Mesenchymal stem cell (in vitro differentiated cells and primary cell): ENCODE data around the gene RIPK4.

Source experiments
- DNase-seq: peaks from one replicate; pipeline ENCODE4 v3.0.0-alpha.2; 2013
- H2AFZ ChIP-seq: one replicate; pipeline ENCODE4 v1.6.1; 2013; ENCODE audit warnings: low read depth, mild to moderate bottlenecking, control low read depth, inconsistent platforms, low read length, moderate library complexity
- H2AK5ac ChIP-seq: 2 replicates; pipeline ENCODE4 v1.6.1; 2013; ENCODE audit warnings: low read length, moderate library complexity, mild to moderate bottlenecking, inconsistent platforms; ENCODE audit not compliant: severe bottlenecking
- H2BK120ac ChIP-seq: one replicate; pipeline ENCODE4 v1.6.1; 2013; ENCODE audit warnings: low read depth, mild to moderate bottlenecking, inconsistent platforms, low read length, moderate library complexity
- H2BK12ac ChIP-seq, 2 experiments: one replicate each; pipeline ENCODE4 v1.6.1; 2013; ENCODE audit warnings: inconsistent platforms in 2 of 2, low read length in 2 of 2, mild to moderate bottlenecking in 2 of 2, moderate library complexity in 2 of 2, control low read depth in 1 of 2
- H2BK15ac ChIP-seq: one replicate; pipeline ENCODE4 v1.6.1; 2013; ENCODE audit warnings: mild to moderate bottlenecking, low read depth, inconsistent platforms; ENCODE audit not compliant: poor library complexity, severe bottlenecking
- H2BK5ac ChIP-seq: 2 replicates; pipeline ENCODE4 v1.6.1; 2013; ENCODE audit warnings: low read depth, mild to moderate bottlenecking, low read length, control low read depth, inconsistent platforms; ENCODE audit not compliant: poor library complexity, severe bottlenecking
- H3K14ac ChIP-seq, 2 experiments: one replicate each; pipeline ENCODE4 v1.6.1; 2013; ENCODE audit warnings: inconsistent platforms in 2 of 2, low read length in 2 of 2, control low read depth in 1 of 2, mild to moderate bottlenecking in 1 of 2, moderate library complexity in 1 of 2
- H3K18ac ChIP-seq, 2 experiments: one replicate each; pipeline ENCODE4 v1.6.1; 2013; ENCODE audit warnings: inconsistent platforms in 2 of 2, low read length in 2 of 2, control low read depth in 1 of 2, low read depth in 1 of 2, mild to moderate bottlenecking in 1 of 2
- H3K23ac ChIP-seq, 2 experiments: one replicate each; pipeline ENCODE4 v1.6.1; 2013; ENCODE audit warnings: inconsistent platforms in 2 of 2, low read length in 2 of 2, mild to moderate bottlenecking in 2 of 2, moderate library complexity in 2 of 2, control low read depth in 1 of 2
- H3K27ac ChIP-seq: 2 replicates; pipeline ENCODE4 v1.5.1; 2013; ENCODE audit warnings: mild to moderate bottlenecking, moderate library complexity, low read length, control low read depth, inconsistent platforms; ENCODE audit not compliant: poor library complexity, severe bottlenecking
- H3K27me3 ChIP-seq, 2 experiments: 2 replicates each; pipeline versions ENCODE4 v1.6.1 to v1.7.0; 2013; ENCODE audit warnings: low read length in 2 of 2, mild to moderate bottlenecking in 2 of 2, moderate library complexity in 2 of 2, control low read depth in 1 of 2, inconsistent platforms in 1 of 2; ENCODE audit not compliant: control insufficient read depth in 1 of 2, insufficient read depth in 1 of 2
- H3K36me3 ChIP-seq, 2 experiments: 2 replicates each; pipeline versions ENCODE4 v1.6.1 to v1.7.0; 2013; ENCODE audit warnings: low read length in 2 of 2, control low read depth in 1 of 2, inconsistent platforms in 1 of 2, low read depth in 1 of 2, mild to moderate bottlenecking in 1 of 2; ENCODE audit not compliant: insufficient read depth in 2 of 2, control insufficient read depth in 1 of 2
- H3K4ac ChIP-seq, 2 experiments: one replicate each; pipeline ENCODE4 v1.6.1; 2013; ENCODE audit warnings: inconsistent platforms in 2 of 2, low read length in 2 of 2, mild to moderate bottlenecking in 2 of 2, moderate library complexity in 2 of 2, control low read depth in 1 of 2, low read depth in 1 of 2
- H3K4me1 ChIP-seq: 2 replicates; pipeline ENCODE4 v1.6.1; 2013; ENCODE audit warnings: low read depth, low read length, control low read depth; ENCODE audit not compliant: control insufficient read depth, insufficient read depth
- H3K4me2 ChIP-seq: 2 replicates; pipeline ENCODE4 v1.6.1; 2013; ENCODE audit warnings: low read length, mild to moderate bottlenecking, inconsistent platforms; ENCODE audit not compliant: poor library complexity, severe bottlenecking
- H3K4me3 ChIP-seq, 2 experiments: 2 replicates each; pipeline versions ENCODE4 v1.5.1 to v1.7.0; 2013; ENCODE audit warnings: low read length in 2 of 2, mild to moderate bottlenecking in 2 of 2, control low read depth in 1 of 2, low read depth in 1 of 2; ENCODE audit not compliant: insufficient read depth in 1 of 2
- H3K79me1 ChIP-seq: replicated peaks from 2 replicates; pipeline ENCODE4 v1.6.1; 2013; ENCODE audit warnings: mild to moderate bottlenecking, control low read depth, low read length, inconsistent platforms; ENCODE audit not compliant: poor library complexity, severe bottlenecking
- H3K9ac ChIP-seq: 2 replicates; pipeline ENCODE4 v1.7.0; 2013; ENCODE audit warnings: mild to moderate bottlenecking, low read length, moderate library complexity
- H3K9me3 ChIP-seq: 2 replicates; pipeline ENCODE4 v1.7.0; 2013; ENCODE audit warnings: mild to moderate bottlenecking, low read length; ENCODE audit not compliant: control insufficient read depth
- H4K8ac ChIP-seq: one replicate; pipeline ENCODE4 v1.6.1; 2013; ENCODE audit warnings: inconsistent platforms, mild to moderate bottlenecking, low read length, moderate library complexity
- H4K91ac ChIP-seq: one replicate; pipeline ENCODE4 v1.6.1; 2013; ENCODE audit warnings: mild to moderate bottlenecking, low read length, inconsistent platforms
- WGBS: methylation state at CpG from one replicate; pipeline ENCODE4 v1.1.7; 2013; ENCODE audit warnings: mixed read lengths; 5-methylcytosine and 5-hydroxymethylcytosine counted together

The RIPK4 gene

DNA sequence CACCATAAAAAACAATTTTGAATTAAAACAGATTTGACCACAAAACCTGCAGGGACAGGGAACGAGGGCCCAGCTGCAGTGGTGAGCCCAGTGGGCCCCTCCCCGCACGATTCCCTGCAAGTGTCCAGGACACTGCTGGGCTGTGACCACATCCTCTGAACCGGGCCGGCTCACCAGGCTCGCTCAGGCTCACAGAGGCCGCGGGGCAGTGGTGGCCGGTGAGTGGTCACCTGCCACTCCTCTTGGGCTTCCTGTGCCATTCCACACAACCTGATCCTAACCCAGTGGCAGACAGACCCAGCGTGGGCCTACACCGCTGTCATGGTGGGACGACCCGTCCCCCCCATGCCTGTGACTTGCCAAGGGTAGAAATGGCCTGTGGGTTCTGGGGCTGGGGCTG is 36.5 kb upstream of the RIPK4 start:
- H2BK5ac ChIP-seq, result no peak overlapping the region
- H2AFZ ChIP-seq, result no peak overlapping the region
- H3K9ac ChIP-seq, result no peak overlapping the region
- no peaks in the 10 kb centered on the region for H3K27me3 ChIP-seq
- WGBS, result 91% methylated on average over 13 of the region's 13 CpGs
- H3K27ac ChIP-seq, result no peak overlapping the region
- no peak overlapping the region for H2BK15ac ChIP-seq
- H4K91ac ChIP-seq, result no peak overlapping the region
- H3K36me3 ChIP-seq, result peaks cover 43 to 45% of the 10 kb centered on the region in 2 experiments
- H3K4me3 ChIP-seq, result no peak overlapping the region
- peak overlapping the region; percentile 8 for H3K4me2 ChIP-seq
- H2BK120ac ChIP-seq, result no peak overlapping the region
- DNase-seq, result no peak
- H3K79me1 ChIP-seq, result peaks cover 6% of the 10 kb centered on the region
- no peak overlapping the region for H3K4ac ChIP-seq
- no peaks in the 10 kb centered on the region for H3K9me3 ChIP-seq
- no peak overlapping the region for H2BK12ac ChIP-seq
- peaks cover 8% of the 10 kb centered on the region for H3K4me1 ChIP-seq
- H2AK5ac ChIP-seq, result no peak overlapping the region
- H3K18ac ChIP-seq, result no peak overlapping the region
- H3K23ac ChIP-seq, result no peak overlapping the region
- no peak overlapping the region for H3K14ac ChIP-seq
- no peak overlapping the region for H4K8ac ChIP-seq

DNA sequence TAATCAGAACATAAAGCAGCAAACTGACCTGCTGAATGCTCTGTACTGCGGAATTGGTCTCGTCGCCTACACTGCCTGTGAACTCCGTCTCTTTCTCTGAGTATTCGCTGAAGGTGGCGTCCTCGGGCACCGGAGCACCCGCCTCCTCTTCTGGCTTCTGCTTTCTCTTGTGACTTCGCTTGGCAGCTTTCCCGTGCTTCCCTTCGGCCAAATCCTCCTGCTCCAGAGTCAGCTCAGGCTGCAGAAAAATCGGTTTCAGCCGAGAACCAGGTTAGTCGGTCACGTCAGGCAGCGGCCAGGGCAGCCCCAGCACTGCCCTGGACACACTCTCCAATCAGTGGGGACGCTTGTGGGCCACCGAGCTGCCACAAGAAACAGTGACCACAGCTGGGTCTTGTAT is 35.8 kb upstream of the RIPK4 start:
- peaks cover 6% of the 10 kb centered on the region for H3K79me1 ChIP-seq
- DNase-seq, result no peak
- H2BK12ac ChIP-seq, result no peak overlapping the region
- no peak overlapping the region for H3K27ac ChIP-seq
- no peak overlapping the region for H3K14ac ChIP-seq
- H3K18ac ChIP-seq, result no peak overlapping the region
- H3K23ac ChIP-seq, result no peak overlapping the region
- H2BK120ac ChIP-seq, result no peak overlapping the region
- H3K9ac ChIP-seq, result no peak overlapping the region
- no peak overlapping the region for H3K4ac ChIP-seq
- H4K91ac ChIP-seq, result no peak overlapping the region
- no peak overlapping the region for H2AFZ ChIP-seq
- WGBS, result 98% methylated on average over 19 of the region's 19 CpGs
- no peak overlapping the region for H3K4me3 ChIP-seq
- peaks cover 43 to 45% of the 10 kb centered on the region in 2 experiments for H3K36me3 ChIP-seq
- H3K27me3 ChIP-seq, result no peaks in the 10 kb centered on the region
- no peak overlapping the region for H3K4me2 ChIP-seq
- H3K9me3 ChIP-seq, result no peaks in the 10 kb centered on the region
- H4K8ac ChIP-seq, result no peak overlapping the region
- no peak overlapping the region for H2BK5ac ChIP-seq
- peaks cover 8% of the 10 kb centered on the region for H3K4me1 ChIP-seq
- H2BK15ac ChIP-seq, result no peak overlapping the region
- H2AK5ac ChIP-seq, result no peak overlapping the region

GRCh38 chr21:41802198-41802584 is 35.3 kb upstream of the RIPK4 start:
- Histone ChIP-seq H2BK12ac (no peak overlapping the region), H3K4me2 (no peak overlapping the region), H3K36me3 (peaks cover 39 to 44% of the 10 kb centered on the region in 2 experiments), H4K8ac (no peak overlapping the region), H2AFZ (no peak overlapping the region), H3K9ac (no peak overlapping the region), H2BK5ac (no peak overlapping the region), H3K4me3 (no peak overlapping the region), H3K79me1 (peaks cover 6% of the 10 kb centered on the region), H3K18ac (no peak overlapping the region), H2BK120ac (no peak overlapping the region), H3K27ac (no peak overlapping the region), H3K9me3 (no peaks in the 10 kb centered on the region), H3K4ac (no peak overlapping the region), H3K27me3 (no peaks in the 10 kb centered on the region), H2AK5ac (no peak overlapping the region), H4K91ac (no peak overlapping the region), H3K14ac (no peak overlapping the region), H2BK15ac (no peak overlapping the region), H3K23ac (no peak overlapping the region), H3K4me1 (peaks cover 8% of the 10 kb centered on the region)
- WGBS, result 98% methylated on average over 3 of the region's 5 CpGs
- DNase-seq, result no peak

DNA sequence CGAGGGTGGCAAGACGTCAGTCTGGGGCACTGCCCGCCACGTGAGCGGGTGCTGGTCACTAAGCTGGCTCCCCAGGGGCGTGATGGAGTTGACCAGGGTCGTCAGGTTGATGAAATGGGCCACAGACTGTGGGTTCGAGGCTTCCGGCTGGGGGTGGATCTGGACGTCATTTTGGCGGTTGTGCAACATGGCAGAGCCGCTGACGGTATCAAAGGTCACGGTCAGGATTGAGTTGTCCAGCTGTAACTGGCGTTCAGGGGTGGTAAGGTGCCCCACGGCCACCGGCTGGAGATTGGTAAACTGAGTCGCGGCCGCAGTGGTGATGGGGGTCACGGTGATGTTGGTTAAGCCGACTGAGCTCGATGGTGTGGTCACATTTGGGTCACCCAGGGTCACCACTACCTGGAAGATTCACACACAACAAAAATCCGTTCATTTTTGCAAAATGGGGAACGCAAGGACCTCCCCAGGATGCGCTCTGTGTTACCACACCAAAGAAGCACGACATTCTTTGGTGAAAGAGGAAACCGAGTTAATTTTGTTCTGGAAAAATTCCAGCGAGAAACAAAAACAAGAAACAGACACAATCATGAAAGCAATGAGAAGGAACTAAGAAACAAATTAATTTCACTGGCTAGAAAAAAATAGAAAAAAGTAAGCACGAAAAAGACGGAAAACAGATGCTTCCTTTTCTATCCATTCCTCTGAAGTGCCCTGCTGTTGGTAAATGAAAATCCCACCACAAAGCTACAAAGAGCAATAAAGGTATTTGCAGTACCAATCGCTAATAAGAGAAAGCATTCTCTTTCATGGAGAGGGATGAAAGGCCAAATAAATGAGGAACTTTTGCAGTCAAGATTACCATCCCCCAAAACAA is 34.7 kb upstream of the RIPK4 start:
- no peak overlapping the region for H2BK15ac ChIP-seq
- H3K23ac ChIP-seq, result no peak overlapping the region
- H4K8ac ChIP-seq, result no peak overlapping the region
- H2BK12ac ChIP-seq, result no peak overlapping the region
- 93% methylated on average over 32 of the region's 32 CpGs for WGBS
- H2AK5ac ChIP-seq, result no peak overlapping the region
- H3K9me3 ChIP-seq, result no peaks in the 10 kb centered on the region
- peaks cover 44 to 45% of the 10 kb centered on the region in 2 experiments for H3K36me3 ChIP-seq
- no peak overlapping the region for H3K4ac ChIP-seq
- no peaks in the 10 kb centered on the region for H3K27me3 ChIP-seq
- H3K9ac ChIP-seq, result no peak overlapping the region
- H3K4me3 ChIP-seq, result no peak overlapping the region
- H4K91ac ChIP-seq, result no peak overlapping the region
- H2BK5ac ChIP-seq, result no peak overlapping the region
- H3K4me1 ChIP-seq, result peaks cover 8% of the 10 kb centered on the region
- H3K14ac ChIP-seq, result no peak overlapping the region
- H3K4me2 ChIP-seq, result no peak overlapping the region
- no peak overlapping the region for H2AFZ ChIP-seq
- H3K27ac ChIP-seq, result no peak overlapping the region
- H3K79me1 ChIP-seq, result peaks cover 6% of the 10 kb centered on the region
- DNase-seq, result no peak
- H2BK120ac ChIP-seq, result no peak overlapping the region
- H3K18ac ChIP-seq, result no peak overlapping the region
